B cell (primary cell): ENCODE measurements around the gene DLGAP4. TPM values are rescaled to one million over a fixed set of nuclear protein-coding genes. Genes with fewer than 3 reads are reported as not detected.

Experiments
- ATAC-seq: fragments of 200-7000 bp; cut with Tn5 transposase; one replicate; pipeline ENCODE4 v1.10.0; 2021; ENCODE audit warnings: low read depth, mild to moderate bottlenecking, moderate number of reproducible peaks, moderate library complexity
- CTCF ChIA-PET: fragments of 350-600 bp; sonication (Branson Sonifier 250); formaldehyde crosslinking; loops from one replicate; lab custom pipeline; 2021; ENCODE audit warnings: antibody characterized with exemption, inconsistent platforms; lab: Charles Lee
- POLR2A ChIA-PET: fragments of 350-600 bp; sonication (Branson Sonifier 250); formaldehyde crosslinking; loops from one replicate; lab custom pipeline; 2021; ENCODE audit warnings: antibody characterized with exemption; lab: Charles Lee
- DNase-seq: peaks from one replicate; pipeline ENCODE4 v3.0.0; 2013
- H2AFZ ChIP-seq: 2 replicates; pipeline ENCODE4 v1.6.1; 2012; ENCODE audit warnings: mild to moderate bottlenecking, low read depth, low read length; ENCODE audit not compliant: insufficient read depth, poor library complexity, severe bottlenecking
- H3K27ac ChIP-seq, 2 donors: 1 replicate in 1 of 2; 2 replicates in 1 of 2; pipeline ENCODE4 v1.5.1; 2012 to 2013; ENCODE audit warnings: low read length in 2 of 2, mild to moderate bottlenecking in 2 of 2, moderate library complexity in 1 of 2
- H3K27me3 ChIP-seq, 4 experiments: fragments of 200-600 bp in 1 of 4; sonication (generic) in 1 of 4; replicated peaks in 1 of 4; 1 replicate in 2 of 4; 2 replicates in 2 of 4; pipeline versions ENCODE4 v1.6.1 to v1.7.0; 2013 to 2016; ENCODE audit warnings: low read length in 3 of 4, mild to moderate bottlenecking in 2 of 4, mixed read lengths in 1 of 4, moderate library complexity in 1 of 4; ENCODE audit not compliant: insufficient read depth in 4 of 4, control insufficient read depth in 3 of 4; ENCODE audit errors: control extremely low read depth in 1 of 4
- H3K36me3 ChIP-seq, 2 experiments: replicated peaks in 1 of 2; 1 replicate in 1 of 2; 2 replicates in 1 of 2; pipeline versions ENCODE4 v1.6.1 to v1.7.1; 2013; ENCODE audit warnings: low read length in 1 of 2; ENCODE audit not compliant: insufficient read depth in 2 of 2, control insufficient read depth in 1 of 2; ENCODE audit errors: control extremely low read depth in 1 of 2, extremely low read depth in 1 of 2
- H3K4me1 ChIP-seq, 2 donors: fragments of 200-600 bp in 1 of 2; sonication (generic) in 1 of 2; 1 replicate in 1 of 2; 2 replicates in 1 of 2; pipeline versions ENCODE4 v1.5.1 to v1.6.1; 2013 to 2017; ENCODE audit warnings: low read length in 2 of 2; ENCODE audit not compliant: control insufficient read depth in 2 of 2, insufficient read depth in 2 of 2
- H3K4me2 ChIP-seq: replicated peaks from 2 replicates; pipeline ENCODE3; 2012; ENCODE audit warnings: mild to moderate bottlenecking, low read depth, low read length; ENCODE audit not compliant: poor library complexity, severe bottlenecking
- H3K4me3 ChIP-seq, 5 experiments: fragments of 200-600 bp in 1 of 5; sonication (generic) in 1 of 5; 1 replicate in 3 of 5; 2 replicates in 2 of 5; pipeline versions ENCODE4 v1.5.1 to v1.7.0; 2011 to 2016; ENCODE audit warnings: low read length in 4 of 5, mild to moderate bottlenecking in 4 of 5, low read depth in 2 of 5, control low read depth in 1 of 5, moderate library complexity in 1 of 5; ENCODE audit not compliant: insufficient read depth in 1 of 5; ENCODE audit errors: control extremely low read depth in 1 of 5, extremely low read depth in 1 of 5
- H3K79me2 ChIP-seq: fragments of 200-600 bp; sonication (generic); one replicate; pipeline ENCODE4 v1.6.0; 2016; ENCODE audit warnings: low read length; ENCODE audit not compliant: control insufficient read depth, insufficient read depth
- H3K9ac ChIP-seq: fragments of 200-600 bp; sonication (generic); 2 replicates; pipeline ENCODE4 v1.6.1; 2017; ENCODE audit warnings: mild to moderate bottlenecking, low read length, moderate library complexity
- H3K9me3 ChIP-seq, 3 donors: one replicate each; pipeline versions ENCODE4 v1.6.1 to v1.7.1; 2013; ENCODE audit warnings: low read length in 2 of 3; ENCODE audit not compliant: control insufficient read depth in 2 of 3, insufficient read depth in 1 of 3; ENCODE audit errors: control extremely low read depth in 1 of 3
- H4K20me1 ChIP-seq: 2 replicates; pipeline ENCODE4 v1.6.0; 2012; ENCODE audit warnings: mild to moderate bottlenecking, low read length; ENCODE audit not compliant: insufficient read depth, control insufficient read depth, poor library complexity, severe bottlenecking
- H3K27ac Mint-ChIP-seq: one replicate; pipeline ENCODE4 v1.8.0; 2021; ENCODE audit warnings: mixed read lengths
- H3K27me3 Mint-ChIP-seq: one replicate; pipeline ENCODE4 v1.8.0; 2021; ENCODE audit warnings: mixed read lengths
- H3K4me1 Mint-ChIP-seq: one replicate; pipeline ENCODE4 v1.8.0; 2021; ENCODE audit warnings: mixed read lengths
- H3K4me3 Mint-ChIP-seq: one replicate; pipeline ENCODE4 v1.8.0; 2021; ENCODE audit warnings: mixed read lengths
- H3K9me3 Mint-ChIP-seq: one replicate; pipeline ENCODE4 v1.8.0; 2022; ENCODE audit warnings: mixed read lengths; ENCODE audit not compliant: insufficient read depth
- CTCF ChIP-seq: fragments of 200-600 bp; IDR thresholded peaks from one replicate; pipeline ENCODE4 v1.8.0; 2022; ENCODE audit warnings: antibody characterized with exemption, mild to moderate bottlenecking
- EZH2 ChIP-seq: IDR thresholded peaks from 2 replicates; pipeline ENCODE4 v1.6.1; 2012; ENCODE audit warnings: borderline replicate concordance, low read depth, mild to moderate bottlenecking, moderate library complexity, low read length; ENCODE audit not compliant: insufficient read depth, poor library complexity, severe bottlenecking
- WGBS: methylation state at CpG from one replicate; pipeline ENCODE4 v1.1.5; 2013; ENCODE audit warnings: missing lambda C conversion rate; ENCODE audit not compliant: insufficient coverage; 5-methylcytosine and 5-hydroxymethylcytosine counted together
- intact Hi-C: fragments of 100-400 bp; cut with micrococcal nuclease; formaldehyde crosslinking; loops from one replicate; pipeline ENCODE4 v1.10.0; 2022
- polyA plus RNA-seq: library from polyadenylated mRNA; depleted of rRNA; stranded (reverse); fragments of >200 nt; gene quantifications from 2 replicates; pipeline ENCODE4 v1.2.3, GENCODE V29; 2012
- total RNA-seq, 2 donors: library from RNA; stranded (reverse); fragments of 120-200 nt in 1 of 2; gene quantifications; 1 replicate in 1 of 2; 2 replicates in 1 of 2; pipeline versions ENCODE4 v1.2.3 to v1.2.4, GENCODE V29; 2013 to 2022

Gene DLGAP4
- total and polyA plus RNA-seq, 2 donors (not counting 1 experiment from before 2014, with no cell fraction given) = 68.8 to 87.8 TPM

- H3K4me1 Mint-ChIP-seq = no peaks in the 10 kb centered on the region
- TF ChIP-seq EZH2 = no peak
- no peak for TF ChIP-seq CTCF
- H3K27ac ChIP-seq = no peak overlapping the region
- no peaks in the 10 kb centered on the region for H3K79me2 ChIP-seq
- 70% methylated on average over 2 of the region's 5 CpGs for WGBS
- DNase-seq (no peak), ATAC-seq (no peak)
- H3K4me3 ChIP-seq = no peak overlapping the region
- no peak overlapping the region for H3K9ac ChIP-seq
- no peaks in the 10 kb centered on the region for H3K4me1 ChIP-seq
- no peaks in the 10 kb centered on the region for H3K9me3 Mint-ChIP-seq
- no peaks in the 10 kb centered on the region for H4K20me1 ChIP-seq
- no peak overlapping the region for H2AFZ ChIP-seq
- intact Hi-C loops = no loop called here
- H3K27me3 Mint-ChIP-seq = peaks cover 49% of the 10 kb centered on the region
- no peak overlapping the region for H3K27ac Mint-ChIP-seq
- POLR2A ChIA-PET = no interaction called here
- CTCF ChIA-PET = no interaction called here
- no peaks in the 10 kb centered on the region for H3K9me3 ChIP-seq
- no peak overlapping the region for H3K4me2 ChIP-seq
- H3K36me3 ChIP-seq = no peaks in the 10 kb centered on the region
- H3K4me3 Mint-ChIP-seq = no peak overlapping the region
- peaks cover 0 to 11% (median 0%) of the 10 kb centered on the region in 4 experiments for H3K27me3 ChIP-seq
Measured at GRCh38 chr20:36284751-36285150, 21.4 kb upstream of the DLGAP4 start.

GRCh38 chr20:36285746-36286447, 20.2 kb upstream of the DLGAP4 start:
- H3K9me3 ChIP-seq = no peaks in the 10 kb centered on the region
- intact Hi-C loops = no loop called here
- DNase-seq = no peak

More at GRCh38 chr20:36285746-36286447, 20.2 kb upstream of the DLGAP4 start:
- no peaks in the 10 kb centered on the region for H3K9me3 Mint-ChIP-seq
- Histone ChIP-seq H3K4me1 (no peaks in the 10 kb centered on the region), H3K79me2 (no peaks in the 10 kb centered on the region), H3K27me3 (peaks cover 0 to 8% (median 0%) of the 10 kb centered on the region in 4 experiments), H3K36me3 (no peaks in the 10 kb centered on the region), H4K20me1 (no peaks in the 10 kb centered on the region), H3K9ac (no peak overlapping the region), H3K4me2 (no peak overlapping the region), H2AFZ (no peak overlapping the region), H3K27ac (no peak overlapping the region), H3K4me3 (no peak overlapping the region)
- no peak overlapping the region for H3K27ac Mint-ChIP-seq
- no peak for TF ChIP-seq CTCF
- no peak for TF ChIP-seq EZH2
- no peaks in the 10 kb centered on the region for H3K4me1 Mint-ChIP-seq
- H3K27me3 Mint-ChIP-seq = peaks cover 48% of the 10 kb centered on the region
- ChIA-PET POLR2A (no interaction called here), CTCF (no interaction called here)
- ATAC-seq = no peak
- H3K4me3 Mint-ChIP-seq = no peak overlapping the region
- 89% methylated on average over 10 of the region's 11 CpGs for WGBS
